GM12878 (cell line): ENCODE data around the gene UBE2L5. TPM values are rescaled to one million over a fixed set of nuclear protein-coding genes. Genes with fewer than 3 reads are reported as not detected.

Experiments used
- ATAC-seq: fragments of 200-7000 bp; cut with Tn5 transposase; 3 replicates; pipeline ENCODE4 v1.9.1; 2020; ENCODE audit warnings: mild to moderate bottlenecking, moderate library complexity
- BruUV-seq: library from RNA; stranded (reverse); fragments of 400-500 nt; replicated peaks from 2 replicates; lab custom pipeline; 2021; lab: Mats Ljungman, UMichigan
- CTCF ChIA-PET: fragments of 300-600 bp; sonication (Branson Sonifier 250); formaldehyde crosslinking; extraction: SDS; loops from one replicate; lab custom pipeline; 2021; ENCODE audit warnings: inconsistent platforms; lab: Yijun Ruan, JAX
- POLR2A ChIA-PET: fragments of 350-600 bp; formaldehyde crosslinking; extraction: SDS; loops from one replicate; lab custom pipeline; 2021; ENCODE audit warnings: inconsistent platforms; lab: Charles Lee
- RAD21 ChIA-PET: fragments of 300-600 bp; sonication (Branson Sonifier 250); formaldehyde crosslinking; loops from one replicate; lab custom pipeline; 2023; ENCODE audit warnings: antibody characterized with exemption; ENCODE audit not compliant: unreplicated experiment; lab: Charles Lee
- SMC1A ChIA-PET: fragments of 300-600 bp; sonication (Branson Sonifier 250); formaldehyde crosslinking; loops from one replicate; lab custom pipeline; 2023; ENCODE audit not compliant: unreplicated experiment, uncharacterized antibody; lab: Charles Lee
- DNase-seq: peaks from one replicate; pipeline ENCODE4 v3.0.0-alpha.2; 2011; ENCODE audit warnings: low read depth, low spot score
- FAIRE-seq: peaks from 3 replicates; lab custom pipeline; 2011; peaks lifted over from hg19 to GRCh38; lab: Jason Lieb, UNC
- H2AFZ ChIP-seq: 2 replicates; pipeline ENCODE4 v1.6.0; 2011; ENCODE audit warnings: low read depth, low read length, control low read depth; ENCODE audit not compliant: control insufficient read depth
- H3K27ac ChIP-seq: 2 replicates; pipeline ENCODE4 v1.5.1; 2011; ENCODE audit warnings: control low read depth; ENCODE audit not compliant: control insufficient read depth, insufficient read depth
- H3K27me3 ChIP-seq, 2 experiments: replicated peaks in 1 of 2; 2 replicates each; pipeline versions ENCODE4 v1.6.0 to v1.6.1; 2011; ENCODE audit warnings: low read length in 1 of 2; ENCODE audit not compliant: control insufficient read depth in 2 of 2, insufficient read depth in 2 of 2
- H3K36me3 ChIP-seq, 2 experiments: 2 replicates each; pipeline ENCODE4 v1.5.1; 2011; ENCODE audit warnings: low read length in 1 of 2; ENCODE audit not compliant: control insufficient read depth in 2 of 2, insufficient read depth in 2 of 2
- H3K4me1 ChIP-seq: 2 replicates; pipeline ENCODE4 v1.6.1; 2011; ENCODE audit warnings: mild to moderate bottlenecking, low read length, moderate library complexity, mixed read lengths; ENCODE audit not compliant: control insufficient read depth, insufficient read depth
- H3K4me2 ChIP-seq: 2 replicates; pipeline ENCODE4 v1.6.0; 2011; ENCODE audit warnings: control low read depth; ENCODE audit not compliant: control insufficient read depth, insufficient read depth
- H3K4me3 ChIP-seq: fragments of 200-600 bp; sonication (generic); 2 replicates; pipeline ENCODE4 v1.5.1; 2016
- H3K79me2 ChIP-seq: 2 replicates; pipeline ENCODE4 v1.6.0; 2011; ENCODE audit warnings: low read length; ENCODE audit not compliant: control insufficient read depth, insufficient read depth
- H3K9ac ChIP-seq: 2 replicates; pipeline ENCODE4 v1.8.0; 2011; ENCODE audit warnings: low read length, control low read depth, mixed read lengths; ENCODE audit not compliant: control insufficient read depth, insufficient read depth
- H3K9me3 ChIP-seq: replicated peaks from 3 replicates; pipeline ENCODE4 v1.5.1; 2011; ENCODE audit warnings: mild to moderate bottlenecking, low read length; ENCODE audit not compliant: control insufficient read depth, insufficient read depth
- H4K20me1 ChIP-seq: 2 replicates; pipeline ENCODE4 v1.6.0; 2011; ENCODE audit not compliant: control insufficient read depth, insufficient read depth
- HDGF ChIP-seq: fragments of 450-650 bp; IDR thresholded peaks from 2 replicates; pipeline ENCODE4 v1.6.1; 2016; ENCODE audit warnings: antibody characterized with exemption
- RAD21 ChIP-seq: IDR thresholded peaks from 2 replicates; pipeline ENCODE4 v1.6.1; 2011; ENCODE audit warnings: mild to moderate bottlenecking, low read depth, low read length, moderate library complexity; ENCODE audit not compliant: insufficient read depth
- RB1 ChIP-seq: fragments of 450-650 bp; formaldehyde crosslinking; IDR thresholded peaks from 2 replicates; pipeline ENCODE4 v1.6.1; 2017; ENCODE audit warnings: mild to moderate bottlenecking, borderline replicate concordance
- RBBP5 ChIP-seq: fragments of 200-600 bp; sonication (generic); conservative IDR thresholded peaks from 2 replicates; pipeline ENCODE4 v1.6.1; 2016
- TCF12 ChIP-seq: IDR thresholded peaks from 2 replicates; pipeline ENCODE4 v1.6.1; 2011; ENCODE audit warnings: low read depth, mild to moderate bottlenecking, low read length
- ZNF24 ChIP-seq: fragments of 450-650 bp; IDR thresholded peaks from 2 replicates; pipeline ENCODE4 v1.6.1; 2017; ENCODE audit warnings: antibody characterized with exemption, mild to moderate bottlenecking
- WGBS: methylation state at CpG from one replicate; pipeline ENCODE4 v1.1.6; 2016; ENCODE audit warnings: low lambda C conversion rate; ENCODE audit not compliant: insufficient replicate concordance, insufficient coverage; ENCODE audit errors: missing lambda C conversion rate; 5-methylcytosine and 5-hydroxymethylcytosine counted together
- in situ Hi-C: fragments of 300-500 bp; cut with MboI; formaldehyde crosslinking; loops from 9 replicates; pipeline ENCODE4 v1.14.3; 2018; ENCODE audit warnings: mixed read lengths
- intact Hi-C: fragments of 100-400 bp; cut with micrococcal nuclease; formaldehyde crosslinking; loops from one replicate; pipeline ENCODE4 v1.14.2; 2022; ENCODE audit not compliant: unreplicated experiment
- polyA plus RNA-seq, 11 experiments: library from polyadenylated mRNA; depleted of rRNA in 4 of 11; unstranded in 6 of 11; stranded (reverse) in 5 of 11; fragments of >200 nt; fragmentation: Nextera tagmentation in 4 of 11; fragmentation: Illumina TruSeq in 1 of 11; extraction: Ambion mirVana in 4 of 11; extraction: Trizol in 1 of 11; gene quantifications; 1 replicate in 1 of 11; 2 replicates in 10 of 11; pipeline versions ENCODE4 v1.2.1 to v1.2.3, GENCODE V29; 2011 to 2016; ENCODE audit warnings: inconsistent platforms in 2 of 11, missing spikeins in 2 of 11, low read depth in 1 of 11
- total RNA-seq, 4 experiments: library from RNA; depleted of rRNA in 3 of 4; stranded (reverse); fragments of >200 nt in 3 of 4; fragmentation: Illumina TruSeq in 1 of 4; extraction: Trizol in 1 of 4; gene quantifications; 2 replicates each; pipeline versions ENCODE4 v1.2.1 to v1.2.3, GENCODE V29; 2013 to 2021
- TF ChIP-seq, protein P1 (sequence below): IDR thresholded peaks from 2 replicates; pipeline ENCODE4 v1.6.1; 2012; ENCODE audit warnings: mild to moderate bottlenecking, low read depth, low read length

The UBE2L5 gene
- total and polyA plus RNA-seq, 10 of the 15 experiments (the other 5 are each of a cell fraction or from before 2014, with no cell fraction given): 0.03 to 1.1 (median 0.19) TPM; not detected in 2

- Histone ChIP-seq H2AFZ (no peak overlapping the region), H3K36me3 (no peaks in the 10 kb centered on the region), H3K4me3 (no peak overlapping the region), H3K27ac (no peak overlapping the region), H3K79me2 (no peaks in the 10 kb centered on the region), H3K9me3 (no peaks in the 10 kb centered on the region), H3K9ac (no peak overlapping the region), H3K4me2 (no peak overlapping the region), H4K20me1 (no peaks in the 10 kb centered on the region), H3K4me1 (peaks cover 15% of the 10 kb centered on the region), H3K27me3 (no peaks in the 10 kb centered on the region)
- POLR2A ChIA-PET: interaction anchor here (1.2 kb wide), 2 partner anchors 12 to 25 kb away, joined by 3 to 4 read pairs; no protein-coding TSS in a partner anchor
- RAD21 ChIA-PET: interaction anchor here (0.7 to 2.2 kb wide), 3 partner anchors 11 to 287 kb away, joined by 3 to 10 read pairs (median 4); no protein-coding TSS in a partner anchor
- TF ChIP-seq RAD21 (no peak), RB1 (no peak), ZNF24 (no peak), HDGF (no peak), RBBP5 (no peak), TCF12 (no peak)
- TF ChIP-seq, protein P1, sequence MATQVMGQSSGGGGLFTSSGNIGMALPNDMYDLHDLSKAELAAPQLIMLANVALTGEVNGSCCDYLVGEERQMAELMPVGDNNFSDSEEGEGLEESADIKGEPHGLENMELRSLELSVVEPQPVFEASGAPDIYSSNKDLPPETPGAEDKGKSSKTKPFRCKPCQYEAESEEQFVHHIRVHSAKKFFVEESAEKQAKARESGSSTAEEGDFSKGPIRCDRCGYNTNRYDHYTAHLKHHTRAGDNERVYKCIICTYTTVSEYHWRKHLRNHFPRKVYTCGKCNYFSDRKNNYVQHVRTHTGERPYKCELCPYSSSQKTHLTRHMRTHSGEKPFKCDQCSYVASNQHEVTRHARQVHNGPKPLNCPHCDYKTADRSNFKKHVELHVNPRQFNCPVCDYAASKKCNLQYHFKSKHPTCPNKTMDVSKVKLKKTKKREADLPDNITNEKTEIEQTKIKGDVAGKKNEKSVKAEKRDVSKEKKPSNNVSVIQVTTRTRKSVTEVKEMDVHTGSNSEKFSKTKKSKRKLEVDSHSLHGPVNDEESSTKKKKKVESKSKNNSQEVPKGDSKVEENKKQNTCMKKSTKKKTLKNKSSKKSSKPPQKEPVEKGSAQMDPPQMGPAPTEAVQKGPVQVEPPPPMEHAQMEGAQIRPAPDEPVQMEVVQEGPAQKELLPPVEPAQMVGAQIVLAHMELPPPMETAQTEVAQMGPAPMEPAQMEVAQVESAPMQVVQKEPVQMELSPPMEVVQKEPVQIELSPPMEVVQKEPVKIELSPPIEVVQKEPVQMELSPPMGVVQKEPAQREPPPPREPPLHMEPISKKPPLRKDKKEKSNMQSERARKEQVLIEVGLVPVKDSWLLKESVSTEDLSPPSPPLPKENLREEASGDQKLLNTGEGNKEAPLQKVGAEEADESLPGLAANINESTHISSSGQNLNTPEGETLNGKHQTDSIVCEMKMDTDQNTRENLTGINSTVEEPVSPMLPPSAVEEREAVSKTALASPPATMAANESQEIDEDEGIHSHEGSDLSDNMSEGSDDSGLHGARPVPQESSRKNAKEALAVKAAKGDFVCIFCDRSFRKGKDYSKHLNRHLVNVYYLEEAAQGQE: no peak
- CTCF ChIA-PET: interaction anchor here (1.0 to 2.5 kb wide), 4 partner anchors 13 to 286 kb away, joined by 3 to 6 read pairs (median 4); no protein-coding TSS in a partner anchor
- no peak for DNase-seq
- intact Hi-C loops (no loop called here), in situ Hi-C loops (no loop called here)
- ATAC-seq: no peak
- BruUV-seq: no TSS peak
- SMC1A ChIA-PET: interaction anchor here (1.0 to 6.9 kb wide), 6 partner anchors 11 to 48 kb away, joined by 3 to 73 read pairs (median 4); no protein-coding TSS in a partner anchor
- 91% methylated on average over 9 of the region's 9 CpGs for WGBS
- no peak for FAIRE-seq
These were observed 3.4 kb upstream of the UBE2L5 start for GRCh38 chr13:30418717-30419459.
